GM18520 (cell line): ENCODE measurements around the gene MCUB.
A peak's percentile ranks its signal among the peaks of the same experiment; 100 is the strongest.
"Not testable (repeated sequence)": the region's sequence is repeated elsewhere in the genome, so short reads cannot be mapped to it uniquely, and the experiment has no call there.

Source experiments
- ATAC-seq: cut with Tn5 transposase; IDR thresholded peaks from one replicate; pipeline ENCODE4 v1.9.1; 2021; ENCODE audit not compliant: unreplicated experiment

The MCUB gene

GRCh38 chr4:109678472-109678871 is 118.4 kb downstream of the MCUB start:
- ATAC-seq = not testable (repeated sequence)

- ATAC-seq = not testable (repeated sequence)
Measured at GRCh38 chr4:109678925-109679324, 118.9 kb downstream of the MCUB start.

- ATAC-seq = no peak
Measured at GRCh38 chr4:109682875-109683274, 122.8 kb downstream of the MCUB start.

GRCh38 chr4:109683621-109684253 is 123.7 kb downstream of the MCUB start:
- ATAC-seq = no peak

- ATAC-seq = no peak
Measured at GRCh38 chr4:109684727-109685126, 124.7 kb downstream of the MCUB start.

GRCh38 chr4:109690690-109691410 is 130.8 kb downstream of the MCUB start:
- peak; percentile 86 for ATAC-seq

- no peak for ATAC-seq
Measured at GRCh38 chr4:109691411-109691920, 131.4 kb downstream of the MCUB start.

GRCh38 chr4:109698656-109699055 is 138.6 kb downstream of the MCUB start:
- ATAC-seq = no peak

GRCh38 chr4:109699553-109700225 is 139.6 kb downstream of the MCUB start:
- no peak for ATAC-seq

- no peak for ATAC-seq
Measured at GRCh38 chr4:109701566-109702410, 141.7 kb downstream of the MCUB start.

GRCh38 chr4:109702950-109703663 is 143.1 kb downstream of the MCUB start, which contains the start of gene CASP6:
Gene CASP6, minus strand, starts transcription at chr4:109703445. Its CDS starts 50 bp downstream, at chr4:109703395.
- ATAC-seq = peak; percentile 54

GRCh38 chr4:109703664-109704361 is 143.8 kb downstream of the MCUB start:
- ATAC-seq = no peak

- no peak for ATAC-seq
Measured at GRCh38 chr4:109708435-109708834, 148.4 kb downstream of the MCUB start.

GRCh38 chr4:109708990-109709389 is 148.9 kb downstream of the MCUB start:
- ATAC-seq = no peak

GRCh38 chr4:109713500-109713899 is 153.5 kb downstream of the MCUB start:
- no peak for ATAC-seq

GRCh38 chr4:109718759-109719158 is 158.7 kb downstream of the MCUB start:
- no peak for ATAC-seq

- ATAC-seq = no peak
Measured at GRCh38 chr4:109719604-109720003, 159.6 kb downstream of the MCUB start.

GRCh38 chr4:109721033-109721432 is 161.0 kb downstream of the MCUB start:
- ATAC-seq = no peak

GRCh38 chr4:109722357-109722756 is 162.3 kb downstream of the MCUB start:
- no peak for ATAC-seq

- ATAC-seq = no peak
Measured at GRCh38 chr4:109723110-109723509, 163.1 kb downstream of the MCUB start.
